HL-60 (cell line): Measurements from ENCODE around the gene RANBP3.
"Not testable (repeated sequence)": the region's sequence is repeated elsewhere in the genome, so short reads cannot be mapped to it uniquely, and the experiment has no call there.

Experiments used
- DNase-seq, 2 experiments: peaks; one replicate each; pipeline ENCODE4 v3.0.0-alpha.2; 2010 to 2020; ENCODE audit warnings: low read depth in 1 of 2, low spot score in 1 of 2
- H3K27ac ChIP-seq: fragments of 250-450 bp; sonication (Bioruptor Pico); replicated peaks from 2 replicates; pipeline ENCODE4 v1.5.1; 2020; ENCODE audit warnings: mild to moderate bottlenecking, moderate library complexity
- H3K27me3 ChIP-seq: fragments of 250-450 bp; sonication (Bioruptor Pico); 2 replicates; pipeline ENCODE4 v1.5.1; 2021; ENCODE audit warnings: mild to moderate bottlenecking, moderate library complexity; ENCODE audit not compliant: insufficient read depth, poor library complexity, severe bottlenecking
- H3K4me3 ChIP-seq: replicated peaks from 2 replicates; pipeline ENCODE4 v1.5.1; 2011; ENCODE audit warnings: mild to moderate bottlenecking, control low read depth, low read length; ENCODE audit not compliant: insufficient read depth
- GABPA ChIP-seq: IDR thresholded peaks from 2 replicates; pipeline ENCODE4 v1.6.1; 2012; ENCODE audit warnings: low read depth
- POLR2AphosphoS5 ChIP-seq: IDR thresholded peaks from 2 replicates; pipeline ENCODE4 v1.6.1; 2012; ENCODE audit warnings: low read depth
- SPI1 ChIP-seq: IDR thresholded peaks from 2 replicates; pipeline ENCODE4 v1.6.1; 2012; ENCODE audit warnings: low read depth, mild to moderate bottlenecking, borderline replicate concordance
- TF ChIP-seq, protein P1 (sequence below): IDR thresholded peaks from one replicate; pipeline ENCODE4 v1.5.1; 2011; ENCODE audit warnings: low read length, control low read depth, inconsistent platforms; ENCODE audit not compliant: insufficient read depth
- TF ChIP-seq, protein P2 (sequence below): IDR thresholded peaks from 2 replicates; pipeline ENCODE4 v1.6.1; 2012; ENCODE audit warnings: low read depth; ENCODE audit not compliant: insufficient replicate concordance

Gene RANBP3

DNA sequence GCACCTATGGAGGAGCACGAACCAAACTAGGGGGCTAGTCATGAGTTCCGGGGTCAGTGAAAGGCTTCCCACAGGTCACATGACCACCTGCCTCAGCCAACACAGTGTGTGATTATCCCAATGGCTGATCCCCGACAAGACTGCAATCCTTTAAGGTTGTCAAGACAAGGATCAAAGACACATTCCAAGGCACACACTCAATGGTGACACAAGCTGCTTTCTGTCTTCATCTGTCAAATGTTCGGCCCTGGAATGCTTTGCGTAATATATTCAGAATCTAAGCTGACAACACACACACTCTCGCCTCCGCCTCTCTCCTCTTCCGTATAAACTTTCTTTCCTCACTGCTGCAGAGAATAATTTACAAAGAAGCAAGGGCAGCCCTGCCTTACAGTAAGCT is 11.7 kb downstream of the RANBP3 start:
- Histone ChIP-seq H3K27me3 (no peaks in the 10 kb centered on the region), H3K27ac (no peak overlapping the region), H3K4me3 (no peak overlapping the region)
- DNase-seq, result no peak
- TF ChIP-seq GABPA, result no peak
- TF ChIP-seq, protein P1, sequence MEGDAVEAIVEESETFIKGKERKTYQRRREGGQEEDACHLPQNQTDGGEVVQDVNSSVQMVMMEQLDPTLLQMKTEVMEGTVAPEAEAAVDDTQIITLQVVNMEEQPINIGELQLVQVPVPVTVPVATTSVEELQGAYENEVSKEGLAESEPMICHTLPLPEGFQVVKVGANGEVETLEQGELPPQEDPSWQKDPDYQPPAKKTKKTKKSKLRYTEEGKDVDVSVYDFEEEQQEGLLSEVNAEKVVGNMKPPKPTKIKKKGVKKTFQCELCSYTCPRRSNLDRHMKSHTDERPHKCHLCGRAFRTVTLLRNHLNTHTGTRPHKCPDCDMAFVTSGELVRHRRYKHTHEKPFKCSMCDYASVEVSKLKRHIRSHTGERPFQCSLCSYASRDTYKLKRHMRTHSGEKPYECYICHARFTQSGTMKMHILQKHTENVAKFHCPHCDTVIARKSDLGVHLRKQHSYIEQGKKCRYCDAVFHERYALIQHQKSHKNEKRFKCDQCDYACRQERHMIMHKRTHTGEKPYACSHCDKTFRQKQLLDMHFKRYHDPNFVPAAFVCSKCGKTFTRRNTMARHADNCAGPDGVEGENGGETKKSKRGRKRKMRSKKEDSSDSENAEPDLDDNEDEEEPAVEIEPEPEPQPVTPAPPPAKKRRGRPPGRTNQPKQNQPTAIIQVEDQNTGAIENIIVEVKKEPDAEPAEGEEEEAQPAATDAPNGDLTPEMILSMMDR, result no peak
- TF ChIP-seq, protein P2, sequence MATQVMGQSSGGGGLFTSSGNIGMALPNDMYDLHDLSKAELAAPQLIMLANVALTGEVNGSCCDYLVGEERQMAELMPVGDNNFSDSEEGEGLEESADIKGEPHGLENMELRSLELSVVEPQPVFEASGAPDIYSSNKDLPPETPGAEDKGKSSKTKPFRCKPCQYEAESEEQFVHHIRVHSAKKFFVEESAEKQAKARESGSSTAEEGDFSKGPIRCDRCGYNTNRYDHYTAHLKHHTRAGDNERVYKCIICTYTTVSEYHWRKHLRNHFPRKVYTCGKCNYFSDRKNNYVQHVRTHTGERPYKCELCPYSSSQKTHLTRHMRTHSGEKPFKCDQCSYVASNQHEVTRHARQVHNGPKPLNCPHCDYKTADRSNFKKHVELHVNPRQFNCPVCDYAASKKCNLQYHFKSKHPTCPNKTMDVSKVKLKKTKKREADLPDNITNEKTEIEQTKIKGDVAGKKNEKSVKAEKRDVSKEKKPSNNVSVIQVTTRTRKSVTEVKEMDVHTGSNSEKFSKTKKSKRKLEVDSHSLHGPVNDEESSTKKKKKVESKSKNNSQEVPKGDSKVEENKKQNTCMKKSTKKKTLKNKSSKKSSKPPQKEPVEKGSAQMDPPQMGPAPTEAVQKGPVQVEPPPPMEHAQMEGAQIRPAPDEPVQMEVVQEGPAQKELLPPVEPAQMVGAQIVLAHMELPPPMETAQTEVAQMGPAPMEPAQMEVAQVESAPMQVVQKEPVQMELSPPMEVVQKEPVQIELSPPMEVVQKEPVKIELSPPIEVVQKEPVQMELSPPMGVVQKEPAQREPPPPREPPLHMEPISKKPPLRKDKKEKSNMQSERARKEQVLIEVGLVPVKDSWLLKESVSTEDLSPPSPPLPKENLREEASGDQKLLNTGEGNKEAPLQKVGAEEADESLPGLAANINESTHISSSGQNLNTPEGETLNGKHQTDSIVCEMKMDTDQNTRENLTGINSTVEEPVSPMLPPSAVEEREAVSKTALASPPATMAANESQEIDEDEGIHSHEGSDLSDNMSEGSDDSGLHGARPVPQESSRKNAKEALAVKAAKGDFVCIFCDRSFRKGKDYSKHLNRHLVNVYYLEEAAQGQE, result no peak
- TF ChIP-seq POLR2AphosphoS5, result no peak
- no peak for TF ChIP-seq SPI1

DNA sequence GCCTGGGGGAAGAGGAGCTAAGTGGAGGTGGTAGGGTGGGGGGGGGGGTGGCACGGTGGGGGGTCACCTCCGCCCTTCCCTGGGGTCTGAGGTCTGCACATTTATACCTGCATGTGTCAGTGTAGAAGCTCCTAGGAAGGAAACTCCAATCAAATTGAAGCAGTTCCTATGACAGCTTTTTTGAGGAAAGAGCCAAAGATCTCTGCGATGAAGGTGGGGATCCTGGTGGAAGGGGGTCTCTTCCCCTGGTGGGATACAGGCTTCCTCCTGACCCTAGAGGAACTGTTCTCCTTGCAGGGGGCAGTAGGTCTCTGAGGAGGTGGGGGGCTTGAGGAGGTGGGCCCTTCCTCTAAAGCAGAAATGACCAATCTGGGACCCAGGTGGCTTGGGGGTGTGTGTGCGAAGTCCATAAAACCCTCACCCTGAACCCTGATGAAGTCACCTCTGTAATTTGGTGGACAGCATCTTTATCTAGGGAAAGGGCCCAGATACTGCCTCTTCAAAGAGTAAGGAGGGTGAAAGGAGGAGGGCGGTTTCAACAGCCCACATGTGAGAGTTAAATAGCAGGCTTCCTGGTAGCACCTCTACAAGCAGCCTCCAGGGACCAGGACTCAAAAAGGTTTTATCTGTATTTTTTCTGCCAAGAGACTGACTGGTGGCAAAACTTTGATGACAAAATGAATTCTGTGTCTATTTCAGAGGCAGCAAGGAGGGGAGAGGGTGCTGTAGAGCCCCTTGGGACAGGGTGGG is 12.9 kb downstream of the RANBP3 start:
- H3K27me3 ChIP-seq, result no peaks in the 10 kb centered on the region
- TF ChIP-seq SPI1, result no peak
- TF ChIP-seq, protein P1, result no peak
- no peak for TF ChIP-seq GABPA
- TF ChIP-seq, protein P2, result no peak
- no peak for TF ChIP-seq POLR2AphosphoS5
- DNase-seq, result no peak
- no peak overlapping the region for H3K4me3 ChIP-seq
- H3K27ac ChIP-seq, result no peak overlapping the region

DNA sequence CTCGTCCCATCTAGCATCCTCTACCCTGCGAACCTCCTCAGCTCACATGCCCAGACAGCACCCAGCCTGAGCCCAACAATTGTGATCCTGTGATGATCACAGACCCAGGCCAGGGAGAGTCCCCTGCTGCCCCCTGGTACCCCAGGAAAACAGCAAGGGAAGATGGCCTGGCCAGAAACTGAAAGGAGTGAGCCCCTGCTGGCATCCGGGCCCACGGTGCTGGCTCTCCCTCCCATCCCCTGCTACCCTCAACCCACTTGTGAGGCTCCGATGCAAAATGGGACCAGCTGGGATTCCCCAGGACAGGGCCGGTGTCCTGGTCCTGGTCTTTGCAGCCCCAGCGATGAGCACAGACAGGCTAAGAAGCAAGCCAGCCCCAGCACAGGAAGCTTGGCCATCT is 14.1 kb downstream of the RANBP3 start:
- H3K27ac ChIP-seq, result no peak overlapping the region
- DNase-seq, result no peak

DNA sequence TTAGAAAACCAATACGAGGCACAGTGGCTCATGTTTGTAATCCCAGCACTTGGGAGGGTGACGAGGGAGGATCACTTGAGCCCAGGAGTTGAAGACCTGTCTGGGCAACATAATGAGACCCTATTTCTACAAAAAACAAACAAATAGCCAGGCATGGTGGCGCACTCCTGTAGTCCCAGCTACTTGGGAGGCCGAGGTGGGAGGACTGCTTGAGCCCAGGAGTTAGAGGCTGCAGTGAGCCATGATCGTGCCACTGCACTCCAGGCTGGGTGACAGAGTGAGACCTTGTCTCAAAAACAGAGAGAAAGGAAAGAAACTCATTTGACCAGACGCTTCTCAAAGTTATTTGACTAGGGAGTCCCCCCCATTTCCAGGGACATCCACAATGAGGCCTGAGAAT is 14.7 kb downstream of the RANBP3 start:
- H3K27me3 ChIP-seq, DNase-seq, H3K4me3 ChIP-seq, H3K27ac ChIP-seq: not testable (repeated sequence)

More for the DNA sequence above, 14.1 kb downstream of the RANBP3 start:
- TF ChIP-seq, protein P2, result no peak
- TF ChIP-seq SPI1 (no peak), POLR2AphosphoS5 (no peak), GABPA (no peak)
- TF ChIP-seq, protein P1, result no peak
- no peaks in the 10 kb centered on the region for H3K27me3 ChIP-seq
- H3K4me3 ChIP-seq, result no peak overlapping the region
